ENCODE measurements around the gene BPIFB6.

Gene BPIFB6

GRCh38 chr20:33065785-33066184 is 34.3 kb downstream of the BPIFB6 start:
- Histone ChIP-seq H3K4me1 (ENCODE audit: low read length) (no peaks in the 10 kb centered on the region), H4K20me1 (ENCODE audit: insufficient read depth, low read length) (no peaks in the 10 kb centered on the region), H3F3A (ENCODE audit: insufficient read depth, low read length) (no peaks in the 10 kb centered on the region), H3K9me3 (replicated peaks; ENCODE audit: insufficient read depth, low read length) (no peaks in the 10 kb centered on the region), H2AFZ (ENCODE audit: low read length) (no peak overlapping the region), H3K9me2 (replicated peaks; ENCODE audit: insufficient read depth, low read length) (no peaks in the 10 kb centered on the region), H3K27ac (ENCODE audit: low read length) (no peak overlapping the region), H3K27me3 (replicated peaks; ENCODE audit: insufficient read depth, low read length) (peaks cover 35% of the 10 kb centered on the region), H3K36me3 (replicated peaks; ENCODE audit: insufficient read depth, low read length) (no peaks in the 10 kb centered on the region), H3K4me2 (ENCODE audit: low read depth, low read length) (no peak overlapping the region), H3K4me3 (ENCODE audit: low read length) (no peak overlapping the region), H3K79me2 (ENCODE audit: low read length) (no peaks in the 10 kb centered on the region), H3K9ac (ENCODE audit: low read length) (no peak overlapping the region)
- TF ChIP-seq EZH2 (optimal IDR thresholded peaks at IDR 0.05; ENCODE audit: low read depth, low read length) (no peak), EZH2phosphoT487 (IDR thresholded peaks at IDR 0.05; ENCODE audit: low read length) (no peak)
- TF ChIP-seq, protein P1, sequence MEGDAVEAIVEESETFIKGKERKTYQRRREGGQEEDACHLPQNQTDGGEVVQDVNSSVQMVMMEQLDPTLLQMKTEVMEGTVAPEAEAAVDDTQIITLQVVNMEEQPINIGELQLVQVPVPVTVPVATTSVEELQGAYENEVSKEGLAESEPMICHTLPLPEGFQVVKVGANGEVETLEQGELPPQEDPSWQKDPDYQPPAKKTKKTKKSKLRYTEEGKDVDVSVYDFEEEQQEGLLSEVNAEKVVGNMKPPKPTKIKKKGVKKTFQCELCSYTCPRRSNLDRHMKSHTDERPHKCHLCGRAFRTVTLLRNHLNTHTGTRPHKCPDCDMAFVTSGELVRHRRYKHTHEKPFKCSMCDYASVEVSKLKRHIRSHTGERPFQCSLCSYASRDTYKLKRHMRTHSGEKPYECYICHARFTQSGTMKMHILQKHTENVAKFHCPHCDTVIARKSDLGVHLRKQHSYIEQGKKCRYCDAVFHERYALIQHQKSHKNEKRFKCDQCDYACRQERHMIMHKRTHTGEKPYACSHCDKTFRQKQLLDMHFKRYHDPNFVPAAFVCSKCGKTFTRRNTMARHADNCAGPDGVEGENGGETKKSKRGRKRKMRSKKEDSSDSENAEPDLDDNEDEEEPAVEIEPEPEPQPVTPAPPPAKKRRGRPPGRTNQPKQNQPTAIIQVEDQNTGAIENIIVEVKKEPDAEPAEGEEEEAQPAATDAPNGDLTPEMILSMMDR (IDR thresholded peaks at IDR 0.05; ENCODE audit: low read length) = no peak
- DNase-seq = no peak

DNA sequence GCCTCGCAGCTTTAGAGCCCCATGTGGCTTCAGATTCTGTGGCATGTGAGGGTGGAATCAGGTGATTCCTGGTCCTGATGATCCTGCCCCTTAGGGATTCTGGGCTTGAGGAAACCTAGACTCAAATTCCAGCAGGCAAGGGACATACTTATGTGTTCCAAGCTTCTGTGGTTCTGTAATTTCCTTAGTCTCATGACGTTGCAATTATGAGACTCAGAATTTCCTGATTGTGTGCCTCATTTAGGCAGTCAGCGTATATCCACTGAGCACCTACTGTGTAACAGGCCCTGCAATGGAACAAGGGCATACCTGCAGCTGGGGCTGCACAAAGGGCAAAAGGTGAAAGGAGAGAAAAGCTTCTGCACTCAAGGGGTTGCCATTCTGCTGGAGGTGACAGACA is 36.4 kb downstream of the BPIFB6 start:
- TF ChIP-seq, protein P1 (IDR thresholded peaks at IDR 0.05; ENCODE audit: low read length) = no peak
- TF ChIP-seq EZH2 (optimal IDR thresholded peaks at IDR 0.05; ENCODE audit: low read depth, low read length) (no peak), EZH2phosphoT487 (IDR thresholded peaks at IDR 0.05; ENCODE audit: low read length) (no peak)
- Histone ChIP-seq H3K27me3 (replicated peaks; ENCODE audit: insufficient read depth, low read length) (peaks cover 31% of the 10 kb centered on the region), H3K9ac (ENCODE audit: low read length) (no peak overlapping the region), H4K20me1 (ENCODE audit: insufficient read depth, low read length) (no peaks in the 10 kb centered on the region), H3K79me2 (ENCODE audit: low read length) (no peaks in the 10 kb centered on the region), H3K9me2 (replicated peaks; ENCODE audit: insufficient read depth, low read length) (no peaks in the 10 kb centered on the region), H3K27ac (ENCODE audit: low read length) (no peak overlapping the region), H3K4me1 (ENCODE audit: low read length) (no peaks in the 10 kb centered on the region), H2AFZ (ENCODE audit: low read length) (no peak overlapping the region), H3K4me2 (ENCODE audit: low read depth, low read length) (no peak overlapping the region), H3F3A (ENCODE audit: insufficient read depth, low read length) (no peaks in the 10 kb centered on the region), H3K36me3 (replicated peaks; ENCODE audit: insufficient read depth, low read length) (no peaks in the 10 kb centered on the region), H3K4me3 (ENCODE audit: low read length) (no peak overlapping the region), H3K9me3 (replicated peaks; ENCODE audit: insufficient read depth, low read length) (no peaks in the 10 kb centered on the region)
- DNase-seq = no peak

GRCh38 chr20:33068251-33068939 is 36.9 kb downstream of the BPIFB6 start:
- no peaks in the 10 kb centered on the region for H3K4me1 ChIP-seq (ENCODE audit: low read length)
- H3K9ac ChIP-seq (ENCODE audit: low read length) = no peak overlapping the region
- H3K9me3 ChIP-seq (replicated peaks; ENCODE audit: insufficient read depth, low read length) = no peaks in the 10 kb centered on the region
- no peak overlapping the region for H3K4me2 ChIP-seq (ENCODE audit: low read depth, low read length)
- no peaks in the 10 kb centered on the region for H3F3A ChIP-seq (ENCODE audit: insufficient read depth, low read length)
- no peak overlapping the region for H3K27ac ChIP-seq (ENCODE audit: low read length)
- H2AFZ ChIP-seq (ENCODE audit: low read length) = no peak overlapping the region
- H3K36me3 ChIP-seq (replicated peaks; ENCODE audit: insufficient read depth, low read length) = no peaks in the 10 kb centered on the region
- H3K4me3 ChIP-seq (ENCODE audit: low read length) = no peak overlapping the region
- peaks cover 35% of the 10 kb centered on the region for H3K27me3 ChIP-seq (replicated peaks; ENCODE audit: insufficient read depth, low read length)
- H4K20me1 ChIP-seq (ENCODE audit: insufficient read depth, low read length) = no peaks in the 10 kb centered on the region
- no peak for DNase-seq
- no peaks in the 10 kb centered on the region for H3K79me2 ChIP-seq (ENCODE audit: low read length)
- H3K9me2 ChIP-seq (replicated peaks; ENCODE audit: insufficient read depth, low read length) = no peaks in the 10 kb centered on the region
- TF ChIP-seq EZH2phosphoT487 (IDR thresholded peaks at IDR 0.05; ENCODE audit: low read length) (no peak), EZH2 (optimal IDR thresholded peaks at IDR 0.05; ENCODE audit: low read depth, low read length) (no peak)
- TF ChIP-seq, protein P1 (IDR thresholded peaks at IDR 0.05; ENCODE audit: low read length) = no peak

All from MM.1S (cell line).